BLaER1 (cell line): ENCODE data around the gene ADGB.
A peak's percentile ranks its signal among the peaks of the same experiment; 100 is the strongest.

Experiments used
- H3K27ac ChIP-seq: shearing (Covaris generic); formaldehyde crosslinking; 2 replicates; pipeline ENCODE4 v1.8.1; 2022
- H3K27me3 ChIP-seq: shearing (Covaris generic); formaldehyde crosslinking; 2 replicates; pipeline ENCODE4 v1.8.1; 2022
- H3K36me3 ChIP-seq: shearing (Covaris generic); formaldehyde crosslinking; 2 replicates; pipeline ENCODE4 v1.8.1; 2022
- H3K4me1 ChIP-seq: shearing (Covaris generic); formaldehyde crosslinking; 2 replicates; pipeline ENCODE4 v1.8.1; 2022
- H3K4me2 ChIP-seq: shearing (Covaris generic); formaldehyde crosslinking; 2 replicates; pipeline ENCODE4 v1.8.1; 2022
- H3K4me3 ChIP-seq: shearing (Covaris generic); formaldehyde crosslinking; 2 replicates; pipeline ENCODE4 v1.8.1; 2022
- H3K9ac ChIP-seq: shearing (Covaris generic); formaldehyde crosslinking; 2 replicates; pipeline ENCODE4 v1.8.1; 2022
- H3K9me3 ChIP-seq: shearing (Covaris generic); formaldehyde crosslinking; 2 replicates; pipeline ENCODE4 v1.8.1; 2022
- H4K20me1 ChIP-seq: shearing (Covaris generic); formaldehyde crosslinking; 2 replicates; pipeline ENCODE4 v1.8.1; 2022
- Cebpa-rat ChIP-seq: shearing (Covaris generic); IDR thresholded peaks from 2 replicates; pipeline ENCODE4 v1.8.1; 2022

Gene ADGB

DNA sequence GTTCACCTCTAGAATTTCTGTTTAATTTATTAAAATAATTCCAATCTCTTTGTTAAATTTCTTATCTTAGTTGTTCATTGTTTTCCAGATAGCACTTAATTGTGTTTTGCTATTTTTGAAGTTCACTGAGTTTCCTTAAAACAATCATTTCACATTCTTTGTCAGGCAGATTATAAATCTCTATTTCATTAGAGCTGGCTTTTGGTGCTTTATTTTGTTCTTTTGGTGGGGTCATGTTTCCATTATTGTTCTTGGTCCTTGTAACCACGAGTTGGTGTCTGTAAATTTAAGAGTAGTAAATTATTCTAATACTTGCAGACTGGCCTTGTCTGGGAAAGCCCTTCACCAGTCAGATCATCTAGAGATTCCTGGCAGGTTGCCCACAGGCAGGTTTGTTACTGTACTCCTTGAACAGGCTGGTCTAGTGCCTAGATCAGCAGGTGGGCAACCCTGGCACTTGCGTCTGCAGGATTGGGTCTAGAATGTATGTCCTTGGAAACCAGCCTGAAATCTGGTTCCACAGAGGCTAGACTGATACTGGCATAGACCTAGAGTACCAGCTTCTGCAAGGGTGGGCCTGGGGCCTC, 110.4 kb downstream of the ADGB start:
- Histone ChIP-seq H3K9ac (no peak overlapping the region), H3K27ac (no peak overlapping the region), H3K9me3 (peaks cover 4% of the 10 kb centered on the region; the same call in 1 of the 2 replicates), H3K4me1 (peaks cover 7% of the 10 kb centered on the region; the same call in 1 of the 2 replicates), H3K36me3 (no peaks in the 10 kb centered on the region), H3K4me2 (no peak overlapping the region), H4K20me1 (no peaks in the 10 kb centered on the region), H3K4me3 (no peak overlapping the region), H3K27me3 (no peaks in the 10 kb centered on the region)
- no peak for TF ChIP-seq Cebpa-rat

- Histone ChIP-seq H3K4me3 (no peak overlapping the region), H3K36me3 (no peaks in the 10 kb centered on the region), H3K4me2 (no peak overlapping the region), H3K27ac (no peak overlapping the region), H3K9ac (no peak overlapping the region), H3K9me3 (no peaks in the 10 kb centered on the region), H3K27me3 (no peaks in the 10 kb centered on the region), H4K20me1 (no peaks in the 10 kb centered on the region), H3K4me1 (no peaks in the 10 kb centered on the region)
- no peak for TF ChIP-seq Cebpa-rat
Measured at GRCh38 chr6:146719387-146719786, 120.6 kb downstream of the ADGB start.

GRCh38 chr6:146739696-146740095, 140.9 kb downstream of the ADGB start:
- Histone ChIP-seq H4K20me1 (no peaks in the 10 kb centered on the region), H3K4me3 (no peak overlapping the region), H3K27me3 (no peaks in the 10 kb centered on the region), H3K27ac (no peak overlapping the region), H3K4me1 (no peaks in the 10 kb centered on the region), H3K9me3 (no peaks in the 10 kb centered on the region), H3K36me3 (no peaks in the 10 kb centered on the region), H3K4me2 (no peak overlapping the region), H3K9ac (no peak overlapping the region)
- no peak for TF ChIP-seq Cebpa-rat

- no peaks in the 10 kb centered on the region for H3K27me3 ChIP-seq
- H4K20me1 ChIP-seq = no peaks in the 10 kb centered on the region
- no peaks in the 10 kb centered on the region for H3K9me3 ChIP-seq
- no peak overlapping the region for H3K9ac ChIP-seq
- no peaks in the 10 kb centered on the region for H3K4me1 ChIP-seq
- no peak overlapping the region for H3K27ac ChIP-seq
- no peak overlapping the region for H3K4me3 ChIP-seq
- no peak overlapping the region for H3K4me2 ChIP-seq
- no peak for TF ChIP-seq Cebpa-rat
- H3K36me3 ChIP-seq = no peaks in the 10 kb centered on the region
Measured at GRCh38 chr6:146741609-146742008, 142.8 kb downstream of the ADGB start.

GRCh38 chr6:146753306-146753705, 154.5 kb downstream of the ADGB start:
- Histone ChIP-seq H3K27me3 (no peaks in the 10 kb centered on the region), H3K27ac (no peak overlapping the region)
- TF ChIP-seq Cebpa-rat = no peak

GRCh38 chr6:146767632-146768031, 168.9 kb downstream of the ADGB start:
- H3K9me3 ChIP-seq = no peaks in the 10 kb centered on the region
- no peak overlapping the region for H3K9ac ChIP-seq
- H3K27me3 ChIP-seq = peaks cover 16% of the 10 kb centered on the region

More at GRCh38 chr6:146753306-146753705, 154.5 kb downstream of the ADGB start:
- Histone ChIP-seq H3K4me1 (no peaks in the 10 kb centered on the region), H4K20me1 (no peaks in the 10 kb centered on the region), H3K9me3 (no peaks in the 10 kb centered on the region), H3K4me3 (no peak overlapping the region), H3K4me2 (no peak overlapping the region), H3K9ac (no peak overlapping the region), H3K36me3 (no peaks in the 10 kb centered on the region)

GRCh38 chr6:146768722-146769121, 169.9 kb downstream of the ADGB start:
- no peak overlapping the region for H3K4me3 ChIP-seq
- H3K36me3 ChIP-seq = no peaks in the 10 kb centered on the region
- no peaks in the 10 kb centered on the region for H3K9me3 ChIP-seq
- H4K20me1 ChIP-seq = peaks cover 10% of the 10 kb centered on the region; the same call in 1 of the 2 replicates
- H3K9ac ChIP-seq = no peak overlapping the region
- H3K4me1 ChIP-seq = peaks cover 21% of the 10 kb centered on the region
- no peak overlapping the region for H3K27ac ChIP-seq
- H3K4me2 ChIP-seq = no peak overlapping the region
- TF ChIP-seq Cebpa-rat = no peak
- H3K27me3 ChIP-seq = peaks cover 20% of the 10 kb centered on the region

More at GRCh38 chr6:146767632-146768031, 168.9 kb downstream of the ADGB start:
- no peaks in the 10 kb centered on the region for H3K36me3 ChIP-seq
- TF ChIP-seq Cebpa-rat = no peak
- peaks cover 10% of the 10 kb centered on the region; the same call in 1 of the 2 replicates for H4K20me1 ChIP-seq
- H3K4me3 ChIP-seq = no peak overlapping the region
- H3K4me1 ChIP-seq = peaks cover 21% of the 10 kb centered on the region
- H3K27ac ChIP-seq = no peak overlapping the region
- no peak overlapping the region for H3K4me2 ChIP-seq

GRCh38 chr6:146770275-146770964, 171.6 kb downstream of the ADGB start:
- Histone ChIP-seq H3K27me3 (peaks cover 20% of the 10 kb centered on the region), H3K9ac (no peak overlapping the region), H3K27ac (no peak overlapping the region), H3K9me3 (no peaks in the 10 kb centered on the region), H3K4me2 (peak overlapping the region; percentile 78), H3K36me3 (no peaks in the 10 kb centered on the region), H3K4me1 (peaks cover 21% of the 10 kb centered on the region), H4K20me1 (peaks cover 10% of the 10 kb centered on the region; the same call in 1 of the 2 replicates), H3K4me3 (no peak overlapping the region; the same call in 1 of the 2 replicates)
- TF ChIP-seq Cebpa-rat = no peak

- Histone ChIP-seq H3K4me2 (peak overlapping the region; percentile 78), H3K4me3 (no peak overlapping the region; the same call in 1 of the 2 replicates), H3K27ac (no peak overlapping the region), H3K27me3 (peaks cover 20% of the 10 kb centered on the region), H3K4me1 (peaks cover 21% of the 10 kb centered on the region), H4K20me1 (peaks cover 10% of the 10 kb centered on the region; the same call in 1 of the 2 replicates), H3K9ac (no peak overlapping the region), H3K9me3 (no peaks in the 10 kb centered on the region), H3K36me3 (no peaks in the 10 kb centered on the region)
- TF ChIP-seq Cebpa-rat = peak; percentile 89
Measured at GRCh38 chr6:146770965-146771735, 172.4 kb downstream of the ADGB start.

- H3K4me2 ChIP-seq = no peak overlapping the region
- H3K4me1 ChIP-seq = peaks cover 19% of the 10 kb centered on the region
- H3K9ac ChIP-seq = no peak overlapping the region
- no peaks in the 10 kb centered on the region for H3K9me3 ChIP-seq
- no peaks in the 10 kb centered on the region for H3K36me3 ChIP-seq
- H4K20me1 ChIP-seq = peaks cover 7% of the 10 kb centered on the region; the same call in 1 of the 2 replicates
- H3K27me3 ChIP-seq = peaks cover 17% of the 10 kb centered on the region
- no peak overlapping the region for H3K27ac ChIP-seq
- H3K4me3 ChIP-seq = no peak overlapping the region
- no peak for TF ChIP-seq Cebpa-rat
Measured at GRCh38 chr6:146775220-146775619, 176.4 kb downstream of the ADGB start.
